ENCODE measurements around the gene SDK2. TPM values are rescaled to one million over a fixed set of nuclear protein-coding genes. Genes with fewer than 3 reads are reported as not detected.

SDK2 gene
- total and polyA plus RNA-seq, 2 of the 4 experiments (the other 2 are of a cell fraction) = under 0.01 to 0.03 TPM

GRCh38 chr17:73609758-73610157 is 34.5 kb downstream of the SDK2 start:
- H3K27ac ChIP-seq (ENCODE audit: insufficient read depth, low read length) = no peak overlapping the region
- POLR2A ChIA-PET (ENCODE audit: unreplicated experiment) = no interaction called here
- no peak overlapping the region for H3K4me2 ChIP-seq (ENCODE audit: low read depth, low read length)

More at GRCh38 chr17:73609758-73610157, 34.5 kb downstream of the SDK2 start:
- dilution Hi-C loops (cut with HindIII; ENCODE audit: low sequenced_read_pairs, unreplicated experiment) = no loop called here
- Histone ChIP-seq H3K23ac (ENCODE audit: low read depth, low read length) (no peak overlapping the region), H3K4ac (ENCODE audit: low read depth, low read length) (no peak overlapping the region), H4K20me1 (ENCODE audit: insufficient read depth, low read length) (no peaks in the 10 kb centered on the region; the same call in 1 of the 2 replicates), H4K5ac (ENCODE audit: low read depth, low read length) (no peak overlapping the region), H2AK5ac (ENCODE audit: low read depth, low read length) (no peak overlapping the region), H2BK20ac (ENCODE audit: low read depth, low read length) (no peak overlapping the region), H3K4me3 (ENCODE audit: insufficient read depth, low read depth, low read length) (no peak overlapping the region), H3K27me3 (ENCODE audit: control insufficient read depth, insufficient read depth, low read length) (no peaks in the 10 kb centered on the region), H4K8ac (ENCODE audit: low read depth in 2 of 2, low read length in 2 of 2) (no peak overlapping the region), H3K9me1 (ENCODE audit: insufficient read depth, low read length) (no peaks in the 10 kb centered on the region), H3K18ac (ENCODE audit: low read depth, low read length) (no peak overlapping the region), H2AFZ (replicated peaks; ENCODE audit: low read length, poor library complexity) (no peak overlapping the region), H3K14ac (replicated peaks; ENCODE audit: low read depth, low read length) (no peak overlapping the region), H2BK15ac (ENCODE audit: low read depth, low read length) (no peak overlapping the region), H3K9me3 (ENCODE audit: control insufficient read depth, insufficient read depth, low read length) (peaks cover 13% of the 10 kb centered on the region), H2AK9ac (replicated peaks; ENCODE audit: low read depth, low read length, poor library complexity) (no peak overlapping the region), H2BK120ac (ENCODE audit: low read depth, low read length) (no peak overlapping the region), H3K56ac (ENCODE audit: extremely low read depth, insufficient read depth, low read length) (no peak overlapping the region), H3K9ac (ENCODE audit: low read depth, low read length) (no peak overlapping the region), H4K91ac (ENCODE audit: insufficient read depth, low read depth, low read length) (no peak overlapping the region), H3K36me3 (ENCODE audit: control insufficient read depth, insufficient read depth, low read length) (no peaks in the 10 kb centered on the region), H3K79me1 (ENCODE audit: low read depth in 1 of 2, low read length in 2 of 2) (no peaks in the 10 kb centered on the region), H3K4me1 (ENCODE audit: control insufficient read depth, insufficient read depth, low read length) (no peaks in the 10 kb centered on the region), H2BK5ac (ENCODE audit: low read depth, low read length, poor library complexity, severe bottlenecking) (no peak overlapping the region)
- in situ Hi-C loops (cut with MboI; ENCODE audit: low sequenced_read_pairs) = loop anchor here (25.0 kb wide), 2 partner anchors 103 to 378 kb away; no protein-coding TSS in a partner anchor
- intact Hi-C loops (cut with micrococcal nuclease) = no loop called here
- 51% methylated on average over 3 of the region's 7 CpGs; no CpG with 5 or more reads in 1 of the 2 experiments for WGBS, 2 experiments (ENCODE audit: extremely low coverage in 2 of 2, insufficient read length in 1 of 2)
- BruUV-seq (replicated peaks) = no TSS peak
- CTCF ChIA-PET = no interaction called here
- no peak for DNase-seq
- ATAC-seq (ENCODE audit: low read depth) = no peak
- TF ChIP-seq, protein P1, sequence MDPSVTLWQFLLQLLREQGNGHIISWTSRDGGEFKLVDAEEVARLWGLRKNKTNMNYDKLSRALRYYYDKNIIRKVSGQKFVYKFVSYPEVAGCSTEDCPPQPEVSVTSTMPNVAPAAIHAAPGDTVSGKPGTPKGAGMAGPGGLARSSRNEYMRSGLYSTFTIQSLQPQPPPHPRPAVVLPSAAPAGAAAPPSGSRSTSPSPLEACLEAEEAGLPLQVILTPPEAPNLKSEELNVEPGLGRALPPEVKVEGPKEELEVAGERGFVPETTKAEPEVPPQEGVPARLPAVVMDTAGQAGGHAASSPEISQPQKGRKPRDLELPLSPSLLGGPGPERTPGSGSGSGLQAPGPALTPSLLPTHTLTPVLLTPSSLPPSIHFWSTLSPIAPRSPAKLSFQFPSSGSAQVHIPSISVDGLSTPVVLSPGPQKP (IDR thresholded peaks at IDR 0.05; ENCODE audit: borderline replicate concordance, low read depth, low read length) = no peak
- TF ChIP-seq BHLHE40 (IDR thresholded peaks at IDR 0.05; ENCODE audit: low read depth, low read length) (no peak), RFX5 (IDR thresholded peaks at IDR 0.05; ENCODE audit: low read depth, low read length) (no peak), CHD1 (IDR thresholded peaks at IDR 0.05; ENCODE audit: low read depth, low read length) (no peak), SMC3 (IDR thresholded peaks at IDR 0.05; ENCODE audit: low read depth, low read length) (no peak), FOS (IDR thresholded peaks at IDR 0.05; ENCODE audit: low read depth, low read length) (no peak), RCOR1 (IDR thresholded peaks at IDR 0.05; ENCODE audit: insufficient replicate concordance, low read length) (no peak), MAFK (IDR thresholded peaks at IDR 0.05; ENCODE audit: low read depth, low read length) (no peak), RAD21 (IDR thresholded peaks at IDR 0.05; ENCODE audit: low read length) (no peak), CTCF (conservative IDR thresholded peaks at IDR 0.05; ENCODE audit: low read depth, low read length) (no peak)
